GM19395 (cell line): Measurements from ENCODE around the gene CTF1.
"Not testable (repeated sequence)": the region's sequence is repeated elsewhere in the genome, so short reads cannot be mapped to it uniquely, and the experiment has no call there.

Experiments used
- ATAC-seq: cut with Tn5 transposase; IDR thresholded peaks from one replicate; pipeline ENCODE4 v1.9.1; 2021; ENCODE audit warnings: mild to moderate bottlenecking, moderate library complexity; ENCODE audit not compliant: unreplicated experiment

CTF1 gene

DNA sequence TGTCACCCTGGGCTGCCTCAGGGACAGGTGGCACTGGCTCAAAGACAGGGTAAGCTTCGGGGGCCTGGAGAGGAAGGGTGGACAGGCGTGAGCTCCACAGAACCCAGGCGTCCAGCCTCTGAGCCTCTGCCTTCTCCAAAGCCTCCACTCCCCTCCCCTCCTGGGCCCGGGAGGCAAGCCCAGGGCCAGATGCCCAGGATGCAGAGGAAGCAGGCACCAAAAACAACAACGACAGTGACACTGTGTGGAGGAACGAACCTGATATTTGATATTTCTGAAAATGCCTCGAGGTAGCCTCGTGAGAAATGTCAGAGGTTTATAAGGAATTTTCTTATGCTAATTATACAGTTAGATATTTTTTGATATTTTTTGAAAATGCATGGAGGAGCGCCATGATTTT, 8.5 kb upstream of the CTF1 start:
- ATAC-seq, result no peak

DNA sequence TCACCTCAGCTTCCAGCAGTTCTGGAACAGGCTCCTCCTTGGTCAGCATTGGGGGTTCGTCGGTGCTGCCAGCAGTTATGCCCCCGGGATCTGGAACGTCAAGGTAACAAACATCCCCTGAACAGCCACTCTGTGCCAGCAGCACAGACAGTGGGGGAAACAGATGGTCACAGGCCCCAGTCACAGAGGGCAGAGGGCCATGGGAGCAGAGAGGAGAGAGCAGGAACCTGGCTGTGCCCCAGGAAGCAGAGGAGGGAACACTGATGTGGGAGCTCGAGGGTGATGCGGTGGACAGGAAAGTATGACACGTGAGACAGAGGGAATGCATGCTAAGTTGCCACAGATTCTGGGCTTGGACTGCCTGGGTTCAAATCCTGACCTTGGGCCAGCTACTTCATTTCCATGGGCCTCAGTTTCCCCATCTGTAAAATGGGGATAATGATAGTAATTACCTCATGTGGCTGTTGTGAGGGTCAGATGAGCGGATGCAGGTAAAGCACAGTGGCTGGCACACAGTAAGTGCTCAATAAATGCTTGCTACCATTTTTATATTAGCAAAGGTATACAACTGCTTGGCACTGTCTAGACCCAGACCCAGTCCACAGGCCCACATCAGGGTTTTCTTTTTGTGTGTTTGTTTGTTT, 7.4 kb upstream of the CTF1 start:
- ATAC-seq, result no peak

DNA sequence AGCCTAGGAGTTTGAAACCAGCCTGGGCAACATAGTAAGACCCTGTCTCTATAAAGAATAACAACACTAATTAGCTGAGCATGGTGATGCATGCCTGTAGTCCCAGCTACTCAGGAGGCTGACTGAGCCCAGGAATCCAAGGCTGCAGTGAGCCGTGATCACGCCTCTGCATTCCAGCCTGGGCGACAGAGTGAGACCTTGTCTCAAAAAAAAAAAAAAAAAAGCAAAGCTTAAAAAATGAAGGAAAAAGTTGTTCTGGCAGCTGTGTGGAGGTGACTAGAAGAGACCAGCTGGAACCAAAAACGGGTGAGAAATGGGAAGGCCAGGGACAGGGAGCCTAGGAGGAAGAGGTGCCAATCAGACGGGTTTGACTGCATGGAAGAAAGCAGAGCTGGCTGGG, 6.7 kb upstream of the CTF1 start:
- no peak for ATAC-seq

DNA sequence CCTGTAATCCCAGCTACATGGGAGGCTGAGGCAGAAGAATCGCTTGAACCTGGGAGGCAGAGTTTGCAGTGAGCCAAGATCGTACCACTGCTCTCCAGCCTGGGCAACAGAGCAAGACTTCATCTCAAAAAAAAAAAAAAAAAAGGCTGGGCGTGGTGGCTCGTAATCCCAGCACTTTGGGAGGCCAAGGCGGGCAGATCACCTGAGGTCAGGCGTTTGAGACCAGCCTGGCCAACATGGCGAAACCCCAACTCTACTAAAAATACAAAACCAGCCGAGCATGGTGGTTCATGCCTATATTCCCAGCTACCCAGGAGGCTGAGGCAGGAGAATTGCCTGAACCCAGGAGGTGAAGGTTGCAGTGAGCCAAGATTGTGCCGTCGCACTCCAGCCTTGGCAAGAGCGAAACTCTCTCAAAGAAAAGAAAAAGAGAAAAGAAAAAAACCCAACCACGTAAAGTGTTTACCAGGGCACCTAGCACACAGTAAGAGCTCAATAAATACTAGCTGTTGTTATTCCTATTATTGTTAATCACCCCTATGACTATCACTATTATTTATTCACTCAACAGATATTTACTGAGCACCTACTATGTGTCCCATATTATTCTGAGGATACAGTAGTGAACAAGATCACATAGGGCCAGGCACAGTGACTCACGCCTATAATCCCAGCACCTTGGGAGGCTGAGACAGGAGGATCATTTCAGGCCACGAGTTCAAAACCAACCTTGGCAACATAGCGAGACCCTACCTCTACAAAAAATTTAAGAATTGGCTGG, 5.2 kb upstream of the CTF1 start:
- ATAC-seq, result not testable (repeated sequence)

DNA sequence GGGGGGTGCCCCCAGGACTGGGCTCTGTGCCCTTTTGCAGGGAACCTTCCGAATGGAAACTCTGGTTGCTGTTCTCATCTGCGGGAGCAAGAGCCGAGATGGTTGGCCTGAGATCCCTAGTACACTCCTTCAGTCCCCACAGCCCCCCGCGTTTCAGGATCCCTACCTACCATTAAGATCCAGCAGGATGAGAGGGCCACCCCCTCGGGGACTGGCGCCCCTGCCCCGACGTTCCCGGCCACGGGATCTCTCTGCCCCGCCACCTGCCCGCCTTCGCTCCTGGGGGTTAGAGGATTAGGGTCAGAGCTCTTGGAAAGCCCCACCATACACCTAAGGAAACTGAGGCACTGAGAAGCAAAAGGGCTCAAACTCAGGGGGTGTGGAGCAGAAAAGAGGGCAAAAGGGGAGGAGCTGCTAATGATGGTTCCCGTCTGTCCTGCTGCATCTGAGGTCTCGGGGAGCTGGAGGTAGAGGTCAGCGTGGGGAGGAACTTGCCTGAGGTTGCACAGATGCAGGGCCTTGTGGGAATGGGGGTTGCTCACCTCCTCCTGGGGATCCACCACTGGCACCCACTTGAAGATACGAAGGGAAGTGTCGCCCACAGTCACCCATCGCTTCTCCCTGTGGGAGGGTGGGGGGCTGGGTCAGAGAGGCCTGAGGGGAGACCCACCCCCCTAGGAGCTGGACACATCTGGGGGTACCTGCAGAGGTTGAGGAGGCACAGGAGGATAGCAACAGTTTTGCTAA, 3.6 kb upstream of the CTF1 start:
- no peak for ATAC-seq

DNA sequence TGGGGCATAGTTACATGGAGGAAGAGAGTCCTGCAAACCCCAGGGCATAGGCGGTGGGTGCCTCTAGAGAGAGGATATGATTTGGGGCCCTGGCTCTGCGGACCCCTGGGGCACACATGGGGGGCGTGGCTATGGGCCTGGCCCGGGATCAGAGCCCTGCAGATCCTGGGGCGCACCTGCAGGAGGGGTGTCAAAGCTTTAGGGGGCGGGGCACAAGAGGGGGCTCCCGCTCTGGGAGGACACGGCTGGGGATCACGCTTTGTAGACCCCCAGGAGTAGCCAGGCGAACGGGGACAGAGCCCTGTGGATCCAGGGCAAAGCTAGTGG, 3.0 kb upstream of the CTF1 start:
- peak; percentile 2 for ATAC-seq

DNA sequence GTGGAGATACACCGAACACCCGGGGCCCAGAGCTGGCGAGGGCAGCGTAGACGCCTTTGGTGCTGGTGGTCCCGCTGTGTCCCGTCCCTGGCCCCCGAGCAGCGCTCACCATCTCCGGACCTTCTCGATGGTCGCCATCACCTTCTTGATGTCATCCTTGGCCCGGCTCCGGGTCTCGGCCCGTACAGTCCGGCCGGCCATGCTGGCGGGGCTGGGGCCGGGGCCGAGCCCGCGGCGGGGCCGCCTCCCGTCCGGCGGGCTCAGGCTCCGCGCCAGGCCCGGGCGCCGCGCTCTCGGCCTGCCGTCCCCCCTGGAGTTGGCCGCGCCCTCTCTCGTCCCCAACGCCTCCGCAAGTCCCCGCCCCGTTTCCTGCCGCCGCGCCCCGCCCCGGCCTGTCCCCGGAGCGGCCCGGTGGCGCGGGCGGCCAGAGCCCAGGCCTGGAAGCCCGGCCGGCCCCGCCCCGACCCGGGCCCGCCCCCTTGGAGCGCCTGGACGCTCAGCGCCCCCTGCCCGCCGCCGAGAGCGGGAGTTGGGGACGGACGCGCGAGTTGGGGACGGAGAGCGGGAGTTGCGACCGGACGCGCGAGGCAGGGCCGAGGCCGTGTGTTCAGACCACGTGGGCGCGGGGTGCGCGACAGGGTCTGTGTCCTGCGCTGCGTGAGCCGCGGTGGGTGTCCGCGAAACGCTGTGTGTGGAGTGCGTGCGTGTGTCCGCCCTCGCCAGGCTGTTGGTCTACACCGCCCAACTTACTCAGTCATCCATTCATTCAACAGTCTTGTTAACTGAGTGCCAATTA, 2.5 kb upstream of the CTF1 start, which contains the start of gene BCL7C:
TSS of gene BCL7C (minus strand) at position 334 of the 796 bp plus-strand sequence. CDS start at position 201, 133 bp downstream.
- ATAC-seq, result peak; percentile 70

DNA sequence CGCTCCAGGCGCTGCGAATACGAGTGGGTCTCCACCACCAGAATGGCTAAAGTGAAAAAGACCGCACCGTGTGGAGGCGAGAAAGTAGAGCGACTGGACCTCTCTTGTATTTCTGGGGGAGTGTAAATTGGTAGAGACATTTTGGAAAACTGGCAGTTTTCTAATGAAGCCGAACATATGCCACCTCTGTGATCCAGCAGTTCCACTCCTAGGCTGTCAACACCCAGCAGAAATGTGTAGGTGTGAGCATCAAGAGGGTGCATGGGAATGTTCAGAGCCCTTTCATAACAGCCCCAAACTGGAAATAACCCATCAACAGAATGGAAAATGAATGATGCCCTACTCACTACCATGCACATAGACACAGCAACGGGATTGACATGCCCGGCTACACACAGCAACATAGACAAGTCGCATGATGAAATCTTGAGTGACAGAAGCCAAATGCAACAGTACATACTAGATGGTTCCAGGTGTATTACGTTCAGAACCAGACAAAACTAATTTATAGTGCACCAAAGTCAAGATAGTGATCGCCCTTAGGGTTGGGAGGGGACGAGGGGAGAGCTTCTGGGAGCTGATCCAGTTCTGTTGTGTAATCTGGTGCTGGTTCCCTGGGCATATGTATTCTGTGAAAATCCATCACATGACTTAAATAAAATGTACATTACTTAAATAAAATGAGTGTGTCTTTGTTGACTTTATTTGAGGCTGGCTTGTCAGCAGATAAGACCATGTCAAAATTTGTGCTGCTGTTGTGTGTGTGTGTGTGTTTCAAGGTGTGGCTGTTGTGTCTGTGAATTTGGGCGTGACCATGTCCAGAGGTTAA, 1.7 kb upstream of the CTF1 start:
- no peak for ATAC-seq

DNA sequence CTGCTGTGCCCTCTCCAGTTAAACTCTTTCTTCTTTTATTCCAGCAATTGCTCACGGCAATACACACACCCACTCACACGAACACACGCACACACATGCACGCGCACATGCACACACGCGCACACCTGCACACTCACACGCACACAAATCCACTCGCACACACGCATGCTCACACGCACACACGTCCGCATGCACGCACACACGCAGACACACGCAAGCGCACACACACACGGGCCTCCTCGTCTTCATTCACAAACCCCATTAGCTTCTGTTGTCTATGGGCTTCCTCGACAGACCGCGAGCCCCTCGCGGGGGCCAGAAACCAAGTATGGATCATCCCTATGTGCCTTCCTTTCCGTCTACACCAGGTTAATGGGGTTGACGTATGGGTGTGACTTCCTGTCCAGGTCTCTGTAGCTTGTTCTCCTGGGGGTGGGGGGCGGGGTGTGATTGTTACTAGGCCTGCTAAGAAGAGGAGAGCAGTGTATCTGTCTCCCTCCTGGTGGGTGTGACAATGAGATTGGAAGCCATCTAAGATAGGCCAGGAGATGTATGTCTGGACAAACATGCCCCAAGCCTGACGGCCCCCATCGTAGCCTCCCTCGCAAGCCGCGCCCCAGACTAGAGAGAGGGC, 670 bp upstream of the CTF1 start:
- no peak for ATAC-seq

DNA sequence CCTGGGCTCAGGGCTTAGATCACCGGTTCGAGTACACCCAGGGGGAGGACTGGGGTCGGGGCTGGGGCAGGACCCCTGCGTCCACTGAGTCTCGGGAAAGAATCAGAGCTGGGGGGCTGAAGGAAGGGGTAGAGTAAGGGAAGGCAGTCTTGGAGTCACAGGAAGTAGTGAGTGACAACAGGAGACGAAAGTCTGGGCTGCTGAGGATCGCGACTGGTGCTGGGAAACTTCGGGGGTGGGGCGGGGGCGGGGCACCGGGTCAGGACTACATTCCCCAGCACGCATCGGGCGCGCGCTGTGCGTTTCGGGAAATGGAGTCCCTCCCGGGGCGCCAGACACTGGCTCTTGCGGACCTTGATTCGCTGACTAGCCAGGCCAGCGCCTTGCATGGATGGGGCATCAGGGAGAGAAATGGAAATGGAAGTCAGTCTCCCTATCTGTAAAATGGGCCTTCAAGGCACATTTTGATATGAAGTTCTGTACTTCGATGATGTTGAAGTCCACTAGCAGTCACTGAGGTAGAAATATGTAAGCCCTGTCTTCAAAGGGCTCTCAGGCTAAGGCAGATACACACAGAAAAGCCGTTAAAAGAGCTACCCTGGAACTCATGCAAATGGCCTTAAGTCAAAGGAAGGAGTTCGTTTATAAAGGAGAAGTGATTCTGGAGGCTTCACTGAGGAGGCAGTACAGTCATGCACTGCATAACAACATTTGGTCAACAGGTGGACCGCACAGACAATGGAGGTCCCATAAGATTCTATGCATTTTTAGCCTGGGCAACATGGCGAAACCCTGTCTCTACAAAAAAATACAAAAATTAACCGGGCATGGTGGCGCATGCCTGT, 697 bp downstream of the CTF1 start:
- ATAC-seq, result peak; percentile 40

DNA sequence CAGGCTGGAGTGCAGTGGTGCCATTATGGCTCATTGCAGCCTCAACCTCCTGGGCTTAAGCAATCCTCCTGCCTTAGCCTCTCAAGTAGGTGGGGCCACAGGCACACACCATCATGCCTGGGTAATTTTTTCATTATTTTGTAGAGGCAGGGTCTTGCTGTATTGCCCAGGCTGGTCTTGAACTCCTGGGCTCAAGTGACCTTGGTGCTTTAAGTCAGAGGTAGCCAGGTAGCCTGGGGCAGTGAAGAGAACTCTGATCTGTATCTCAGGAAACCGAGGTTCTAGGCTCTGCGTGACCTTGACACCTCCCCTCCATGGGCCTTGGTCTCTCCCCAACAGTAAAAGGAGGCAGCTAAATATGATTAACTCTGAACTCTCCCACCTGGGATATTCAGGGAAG, 3.4 kb downstream of the CTF1 start:
- ATAC-seq, result no peak

DNA sequence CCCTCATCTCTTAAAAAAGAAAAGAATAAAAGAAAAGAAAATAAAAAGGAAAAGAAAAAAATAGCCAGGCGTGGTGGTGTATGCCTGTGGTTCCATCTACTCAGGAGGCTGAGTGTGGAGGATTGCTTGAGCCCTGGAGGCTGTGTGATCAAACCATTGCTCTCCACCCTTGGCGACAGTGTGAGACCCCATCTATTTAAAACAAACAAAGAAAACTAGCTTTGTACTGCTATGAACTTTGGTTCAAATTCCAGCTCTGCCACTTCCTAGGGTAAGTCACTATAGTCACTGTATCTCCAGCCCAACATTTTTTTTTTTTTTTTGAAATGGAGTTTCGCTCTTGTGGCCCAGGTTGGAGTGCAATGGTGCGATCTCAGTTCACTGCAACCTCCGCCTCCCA, 4.2 kb downstream of the CTF1 start:
- no peak for ATAC-seq

DNA sequence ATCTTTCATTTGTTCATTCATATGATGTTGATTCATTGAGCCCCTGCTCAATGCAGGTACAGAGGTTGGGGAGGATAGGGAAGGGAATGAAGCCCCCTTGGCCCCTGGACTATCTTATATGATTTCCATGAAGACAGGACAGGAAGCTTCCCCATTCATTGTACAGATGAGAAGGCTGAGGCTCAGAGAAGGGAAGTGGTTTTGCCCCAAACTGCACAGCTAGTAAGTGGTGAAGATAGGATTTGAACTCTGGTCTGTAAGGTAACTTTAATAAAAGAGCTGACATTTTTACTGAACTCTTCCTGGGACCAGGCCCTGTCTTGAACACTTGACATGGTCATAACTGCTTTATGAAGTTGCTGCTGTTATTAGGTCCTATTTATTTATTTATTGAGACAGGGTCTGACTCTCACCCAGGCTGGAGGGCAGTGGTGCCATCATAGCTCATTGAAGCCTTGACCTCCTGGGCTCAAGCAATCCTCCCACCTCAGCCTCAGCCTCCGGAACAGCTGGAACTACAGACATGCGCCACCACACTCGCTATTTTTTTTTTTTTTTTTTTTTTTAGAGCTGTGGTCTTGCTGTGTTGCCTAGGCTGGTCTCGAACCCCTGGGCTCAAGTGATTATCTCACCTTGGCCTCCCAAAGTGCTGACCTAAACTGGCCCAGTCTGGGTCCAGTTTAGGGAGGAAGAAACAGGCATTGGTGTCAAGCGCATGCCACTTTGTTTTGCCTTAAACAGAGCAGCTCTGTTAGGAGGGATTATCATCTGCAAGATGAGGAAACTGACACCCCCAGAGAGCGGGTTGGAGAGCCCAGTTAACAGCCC, 5.0 kb downstream of the CTF1 start:
- ATAC-seq, result no peak

DNA sequence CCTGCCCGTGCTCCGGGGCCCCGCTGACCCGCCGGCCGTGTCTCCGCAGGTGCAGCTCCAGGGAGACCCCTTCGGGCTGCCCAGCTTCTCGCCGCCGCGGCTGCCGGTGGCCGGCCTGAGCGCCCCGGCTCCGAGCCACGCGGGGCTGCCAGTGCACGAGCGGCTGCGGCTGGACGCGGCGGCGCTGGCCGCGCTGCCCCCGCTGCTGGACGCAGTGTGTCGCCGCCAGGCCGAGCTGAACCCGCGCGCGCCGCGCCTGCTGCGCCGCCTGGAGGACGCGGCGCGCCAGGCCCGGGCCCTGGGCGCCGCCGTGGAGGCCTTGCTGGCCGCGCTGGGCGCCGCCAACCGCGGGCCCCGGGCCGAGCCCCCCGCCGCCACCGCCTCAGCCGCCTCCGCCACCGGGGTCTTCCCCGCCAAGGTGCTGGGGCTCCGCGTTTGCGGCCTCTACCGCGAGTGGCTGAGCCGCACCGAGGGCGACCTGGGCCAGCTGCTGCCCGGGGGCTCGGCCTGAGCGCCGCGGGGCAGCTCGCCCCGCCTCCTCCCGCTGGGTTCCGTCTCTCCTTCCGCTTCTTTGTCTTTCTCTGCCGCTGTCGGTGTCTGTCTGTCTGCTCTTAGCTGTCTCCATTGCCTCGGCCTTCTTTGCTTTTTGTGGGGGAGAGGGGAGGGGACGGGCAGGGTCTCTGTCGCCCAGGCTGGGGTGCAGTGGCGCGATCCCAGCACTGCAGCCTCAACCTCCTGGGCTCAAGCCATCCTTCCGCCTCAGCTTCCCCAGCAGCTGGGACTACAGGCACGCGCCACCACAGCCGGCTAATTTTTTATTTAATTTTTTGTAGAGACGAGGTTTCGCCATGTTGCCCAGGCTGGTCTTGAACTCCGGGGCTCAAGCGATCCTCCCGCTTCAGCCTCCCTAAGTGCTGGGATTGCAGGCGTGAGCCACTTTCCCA, 5.9 kb downstream of the CTF1 start:
- ATAC-seq, result no peak

DNA sequence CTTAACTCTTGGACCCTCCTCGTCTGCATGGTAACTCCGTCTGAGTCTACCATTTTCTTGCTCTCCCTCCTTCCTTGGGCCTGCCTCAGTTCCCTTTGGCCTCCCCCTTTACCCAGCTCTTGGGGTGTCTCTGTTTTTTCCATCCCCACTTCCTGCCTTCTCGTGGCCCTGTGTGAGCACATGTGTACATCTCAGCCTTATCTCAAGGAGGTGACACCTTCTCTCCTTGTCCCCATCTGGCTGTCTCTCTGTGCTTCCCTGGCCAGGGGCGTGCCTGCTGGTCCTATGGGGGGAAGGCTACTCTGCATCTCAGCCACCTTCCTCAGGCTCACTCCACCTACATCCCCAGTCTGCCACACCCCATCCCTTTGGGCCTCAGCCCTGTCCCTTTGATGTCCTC, 6.6 kb downstream of the CTF1 start:
- no peak for ATAC-seq

DNA sequence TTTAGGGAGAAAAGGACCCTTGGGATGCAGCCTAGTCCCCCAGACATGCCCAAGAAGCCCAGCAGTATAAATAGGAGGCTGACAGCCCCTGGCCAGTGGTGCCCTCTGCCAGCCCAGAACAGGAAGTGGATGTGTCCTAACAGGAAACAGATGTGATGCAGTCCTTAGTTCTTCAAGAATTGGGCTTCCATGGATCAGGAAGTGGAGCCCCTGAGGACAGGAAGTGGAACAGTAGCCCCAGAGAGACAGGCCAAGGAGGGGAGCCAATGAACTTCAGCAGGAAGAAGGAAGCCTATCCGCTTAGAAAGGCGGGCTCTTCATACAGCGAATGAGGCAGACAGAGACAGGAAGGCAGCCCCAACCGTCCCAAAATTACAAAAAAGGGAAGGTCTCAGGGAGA, 7.2 kb downstream of the CTF1 start:
- no peak for ATAC-seq
